DOHH2 (cell line): ENCODE results near the gene OAS2.

ENCODE experiments used
- H3F3A ChIP-seq: fragments of 200-600 bp; sonication (generic), shearing (Covaris generic); 2 replicates; pipeline ENCODE4 v1.6.0; 2016; ENCODE audit warnings: antibody characterized with exemption, mild to moderate bottlenecking; ENCODE audit not compliant: control insufficient read depth, insufficient read depth
- H3K27ac ChIP-seq: fragments of 200-600 bp; sonication (generic); 2 replicates; pipeline ENCODE4 v1.5.1; 2014; ENCODE audit warnings: low read depth, mild to moderate bottlenecking, low read length, moderate library complexity
- H3K27me3 ChIP-seq: fragments of 200-600 bp; sonication (generic); 2 replicates; pipeline ENCODE4 v1.6.1; 2014; ENCODE audit warnings: mild to moderate bottlenecking, low read length, mixed read lengths; ENCODE audit not compliant: control insufficient read depth
- H3K36me3 ChIP-seq: fragments of 200-600 bp; sonication (generic); 2 replicates; pipeline ENCODE4 v1.6.1; 2014; ENCODE audit warnings: mild to moderate bottlenecking, low read length, moderate library complexity, mixed read lengths; ENCODE audit not compliant: control insufficient read depth
- H3K4me1 ChIP-seq: fragments of 200-600 bp; sonication (generic); 2 replicates; pipeline ENCODE4 v1.6.1; 2014; ENCODE audit warnings: mild to moderate bottlenecking, low read length, mixed read lengths; ENCODE audit not compliant: control insufficient read depth
- H3K4me2 ChIP-seq: fragments of 200-600 bp; sonication (generic); 2 replicates; pipeline ENCODE4 v1.6.0; 2014; ENCODE audit warnings: mild to moderate bottlenecking, low read length, moderate library complexity
- H3K4me3 ChIP-seq: fragments of 200-600 bp; sonication (generic); 2 replicates; pipeline ENCODE4 v1.5.1; 2014; ENCODE audit warnings: mild to moderate bottlenecking, low read length, mixed read lengths
- H3K79me2 ChIP-seq: fragments of 200-600 bp; sonication (generic); 2 replicates; pipeline ENCODE4 v1.6.1; 2014; ENCODE audit warnings: mild to moderate bottlenecking, low read length, mixed read lengths; ENCODE audit not compliant: control insufficient read depth
- H3K9me2 ChIP-seq: fragments of 200-600 bp; sonication (generic); replicated peaks from 2 replicates; pipeline ENCODE4 v1.6.1; 2014; ENCODE audit warnings: mild to moderate bottlenecking, low read length, mixed read lengths; ENCODE audit not compliant: control insufficient read depth
- H3K9me3 ChIP-seq: fragments of 200-600 bp; sonication (generic); 2 replicates; pipeline ENCODE4 v1.6.1; 2014; ENCODE audit warnings: antibody characterized with exemption, low read length, mixed read lengths; ENCODE audit not compliant: control insufficient read depth, insufficient read depth
- H4K20me1 ChIP-seq: fragments of 200-600 bp; sonication (generic); 2 replicates; pipeline ENCODE4 v1.6.0; 2014; ENCODE audit warnings: low read depth, mild to moderate bottlenecking, antibody characterized with exemption, low read length, moderate library complexity; ENCODE audit not compliant: control insufficient read depth, insufficient read depth
- EZH2phosphoT487 ChIP-seq: fragments of 200-600 bp; sonication (generic); IDR thresholded peaks from 2 replicates; pipeline ENCODE4 v1.6.1; 2017; ENCODE audit warnings: borderline replicate concordance, mild to moderate bottlenecking, antibody characterized with exemption, low read length, moderate library complexity, mixed read lengths
- TF ChIP-seq, protein P1 (sequence below): fragments of 200-600 bp; sonication (generic); IDR thresholded peaks from one replicate; pipeline ENCODE4 v1.5.1; 2014; ENCODE audit warnings: antibody characterized with exemption, mild to moderate bottlenecking, low read depth, low read length; ENCODE audit not compliant: poor library complexity, severe bottlenecking

Gene OAS2

DNA sequence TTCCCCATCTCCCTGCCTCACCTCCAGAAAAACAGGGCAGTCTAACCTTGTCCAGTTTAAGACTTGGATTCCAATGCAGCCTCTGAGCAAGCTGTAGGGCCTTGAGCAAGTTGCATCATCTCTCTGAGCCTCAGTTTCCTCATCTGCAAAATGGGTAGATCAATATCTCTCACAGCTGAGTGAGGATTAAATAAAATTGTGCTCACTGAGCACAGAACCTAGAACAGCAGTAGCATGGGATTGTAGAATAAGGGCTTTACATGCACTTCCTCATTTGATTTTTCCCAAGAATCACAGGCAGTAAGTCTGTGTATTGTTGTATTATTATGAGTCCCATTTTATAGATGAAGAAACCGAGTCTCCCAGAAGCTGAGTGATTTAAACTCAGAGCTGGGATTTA, 80.2 kb downstream of the OAS2 start:
- peaks cover 91% of the 10 kb centered on the region for H3K36me3 ChIP-seq
- peaks cover 65% of the 10 kb centered on the region for H3F3A ChIP-seq
- peak overlapping the region; percentile 94 for H3K4me3 ChIP-seq
- TF ChIP-seq EZH2phosphoT487: no peak
- TF ChIP-seq, protein P1, sequence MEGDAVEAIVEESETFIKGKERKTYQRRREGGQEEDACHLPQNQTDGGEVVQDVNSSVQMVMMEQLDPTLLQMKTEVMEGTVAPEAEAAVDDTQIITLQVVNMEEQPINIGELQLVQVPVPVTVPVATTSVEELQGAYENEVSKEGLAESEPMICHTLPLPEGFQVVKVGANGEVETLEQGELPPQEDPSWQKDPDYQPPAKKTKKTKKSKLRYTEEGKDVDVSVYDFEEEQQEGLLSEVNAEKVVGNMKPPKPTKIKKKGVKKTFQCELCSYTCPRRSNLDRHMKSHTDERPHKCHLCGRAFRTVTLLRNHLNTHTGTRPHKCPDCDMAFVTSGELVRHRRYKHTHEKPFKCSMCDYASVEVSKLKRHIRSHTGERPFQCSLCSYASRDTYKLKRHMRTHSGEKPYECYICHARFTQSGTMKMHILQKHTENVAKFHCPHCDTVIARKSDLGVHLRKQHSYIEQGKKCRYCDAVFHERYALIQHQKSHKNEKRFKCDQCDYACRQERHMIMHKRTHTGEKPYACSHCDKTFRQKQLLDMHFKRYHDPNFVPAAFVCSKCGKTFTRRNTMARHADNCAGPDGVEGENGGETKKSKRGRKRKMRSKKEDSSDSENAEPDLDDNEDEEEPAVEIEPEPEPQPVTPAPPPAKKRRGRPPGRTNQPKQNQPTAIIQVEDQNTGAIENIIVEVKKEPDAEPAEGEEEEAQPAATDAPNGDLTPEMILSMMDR: no peak
- H3K27me3 ChIP-seq: no peaks in the 10 kb centered on the region
- H3K9me2 ChIP-seq: no peaks in the 10 kb centered on the region
- peak overlapping the region; percentile 99 for H3K27ac ChIP-seq
- peaks cover 97% of the 10 kb centered on the region for H3K79me2 ChIP-seq
- no peaks in the 10 kb centered on the region for H4K20me1 ChIP-seq
- peaks cover 67% of the 10 kb centered on the region for H3K4me1 ChIP-seq
- H3K4me2 ChIP-seq: peak overlapping the region; percentile 99
- H3K9me3 ChIP-seq: no peaks in the 10 kb centered on the region

DNA sequence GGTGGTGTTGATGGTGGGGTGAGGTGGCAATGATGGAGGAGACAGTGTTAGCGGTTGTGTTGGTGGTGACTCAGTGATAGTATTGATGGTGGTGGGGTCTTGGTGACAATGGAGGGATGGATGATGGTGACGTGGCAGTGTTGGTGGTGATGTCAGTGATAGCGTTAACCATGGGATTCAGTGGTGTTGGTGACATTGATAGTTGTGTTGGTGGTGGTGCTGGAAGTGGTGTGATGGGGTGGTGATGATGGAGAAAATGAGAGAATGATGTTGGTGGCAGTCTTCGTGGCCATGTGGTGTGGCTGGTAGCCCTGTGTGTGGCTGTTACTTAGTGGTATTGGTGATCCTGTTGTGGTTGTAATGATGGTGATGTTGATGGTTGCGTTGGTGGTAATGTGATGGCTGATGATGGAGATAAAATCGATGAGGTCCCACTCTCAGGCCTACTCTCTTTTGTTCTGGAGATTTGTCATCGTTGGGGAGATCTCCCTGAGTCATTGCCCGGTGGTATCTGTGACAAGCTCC, 80.8 kb downstream of the OAS2 start:
- H3K4me1 ChIP-seq: peaks cover 67% of the 10 kb centered on the region
- H4K20me1 ChIP-seq: no peaks in the 10 kb centered on the region
- TF ChIP-seq EZH2phosphoT487: no peak
- TF ChIP-seq, protein P1: no peak
- H3K9me2 ChIP-seq: no peaks in the 10 kb centered on the region
- peaks cover 100% of the 10 kb centered on the region for H3K79me2 ChIP-seq
- H3K4me3 ChIP-seq: peak overlapping the region; percentile 94
- no peaks in the 10 kb centered on the region for H3K27me3 ChIP-seq
- no peaks in the 10 kb centered on the region for H3K9me3 ChIP-seq
- peak overlapping the region; percentile 99 for H3K27ac ChIP-seq
- H3K4me2 ChIP-seq: peak overlapping the region; percentile 99
- H3F3A ChIP-seq: peaks cover 66% of the 10 kb centered on the region
- H3K36me3 ChIP-seq: peaks cover 95% of the 10 kb centered on the region

DNA sequence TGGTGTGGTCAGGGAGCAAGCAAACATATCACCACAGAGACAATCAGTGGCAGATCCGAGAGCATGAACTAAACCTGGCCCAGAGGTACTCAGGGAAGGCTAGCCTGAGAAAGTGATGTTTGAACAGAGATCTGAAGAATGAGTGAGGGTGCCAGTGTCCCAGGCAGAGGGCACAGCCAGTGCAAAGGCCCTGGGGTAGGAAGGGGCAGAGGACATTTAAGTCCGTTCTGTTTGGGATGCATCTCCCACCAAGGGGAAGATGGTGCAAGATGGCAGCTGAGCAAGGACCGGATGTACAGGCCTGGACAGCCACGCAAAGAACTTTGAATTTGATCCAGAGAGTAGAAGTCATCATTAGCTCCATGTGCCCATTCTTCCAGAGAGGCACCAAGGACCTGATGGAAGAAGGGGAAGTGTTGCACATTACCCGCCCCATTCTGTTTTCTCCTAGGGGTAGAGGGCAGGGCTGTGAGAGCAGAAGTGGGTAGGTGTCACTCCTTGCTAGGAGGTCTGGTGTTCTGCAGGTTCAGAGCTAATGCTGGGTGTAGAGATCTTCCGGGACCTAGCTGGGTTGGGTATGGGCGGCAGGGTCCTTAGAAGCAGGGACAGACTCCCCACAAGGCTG, 82.1 kb downstream of the OAS2 start:
- TF ChIP-seq, protein P1: no peak
- TF ChIP-seq EZH2phosphoT487: no peak
- Histone ChIP-seq H3K9me3 (no peaks in the 10 kb centered on the region), H3K27me3 (no peaks in the 10 kb centered on the region), H3K36me3 (peaks cover 96% of the 10 kb centered on the region), H4K20me1 (no peaks in the 10 kb centered on the region), H3F3A (peaks cover 69% of the 10 kb centered on the region), H3K4me2 (peak overlapping the region; percentile 99), H3K4me1 (peaks cover 67% of the 10 kb centered on the region), H3K4me3 (peak overlapping the region; percentile 94), H3K79me2 (peaks cover 100% of the 10 kb centered on the region), H3K27ac (peak overlapping the region; percentile 99), H3K9me2 (no peaks in the 10 kb centered on the region)
